Measurements from ENCODE around the gene PSG11.
"Not testable (repeated sequence)": the region's sequence is repeated elsewhere in the genome, so short reads cannot be mapped to it uniquely, and the experiment has no call there.

DNA sequence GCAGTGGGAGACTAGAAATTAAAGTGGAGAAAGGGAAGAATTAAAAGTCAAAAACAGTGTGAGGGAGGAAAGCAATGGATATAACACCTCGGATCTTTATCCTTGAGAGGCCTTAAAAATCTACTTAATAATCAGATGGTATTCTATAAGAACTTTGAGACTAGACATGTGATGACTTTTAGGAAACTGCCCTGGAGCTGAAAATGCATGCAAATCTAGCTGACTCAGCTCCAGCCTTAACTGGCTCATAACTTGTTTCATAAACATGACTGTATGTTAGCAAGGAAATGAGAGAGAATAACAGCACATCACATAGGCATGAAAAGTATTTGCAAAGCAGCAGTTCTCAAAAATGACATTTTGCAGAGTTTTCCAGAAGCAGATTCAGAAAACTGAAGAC, 38.1 kb downstream of the PSG11 start:
- TF ChIP-seq, protein P1, sequence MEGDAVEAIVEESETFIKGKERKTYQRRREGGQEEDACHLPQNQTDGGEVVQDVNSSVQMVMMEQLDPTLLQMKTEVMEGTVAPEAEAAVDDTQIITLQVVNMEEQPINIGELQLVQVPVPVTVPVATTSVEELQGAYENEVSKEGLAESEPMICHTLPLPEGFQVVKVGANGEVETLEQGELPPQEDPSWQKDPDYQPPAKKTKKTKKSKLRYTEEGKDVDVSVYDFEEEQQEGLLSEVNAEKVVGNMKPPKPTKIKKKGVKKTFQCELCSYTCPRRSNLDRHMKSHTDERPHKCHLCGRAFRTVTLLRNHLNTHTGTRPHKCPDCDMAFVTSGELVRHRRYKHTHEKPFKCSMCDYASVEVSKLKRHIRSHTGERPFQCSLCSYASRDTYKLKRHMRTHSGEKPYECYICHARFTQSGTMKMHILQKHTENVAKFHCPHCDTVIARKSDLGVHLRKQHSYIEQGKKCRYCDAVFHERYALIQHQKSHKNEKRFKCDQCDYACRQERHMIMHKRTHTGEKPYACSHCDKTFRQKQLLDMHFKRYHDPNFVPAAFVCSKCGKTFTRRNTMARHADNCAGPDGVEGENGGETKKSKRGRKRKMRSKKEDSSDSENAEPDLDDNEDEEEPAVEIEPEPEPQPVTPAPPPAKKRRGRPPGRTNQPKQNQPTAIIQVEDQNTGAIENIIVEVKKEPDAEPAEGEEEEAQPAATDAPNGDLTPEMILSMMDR (IDR thresholded peaks at IDR 0.05) = not testable (repeated sequence)
- not testable (repeated sequence) for TF ChIP-seq POLR2A (IDR thresholded peaks at IDR 0.05)
